ENCODE measurements around the gene COMT. TPM values are rescaled to one million over a fixed set of nuclear protein-coding genes. Genes with fewer than 3 reads are reported as not detected.
A peak's percentile ranks its signal among the peaks of the same experiment; 100 is the strongest.

Gene COMT
- total and polyA plus RNA-seq, 9 of the 15 experiments (the other 6 are each of a cell fraction or from before 2014, with no cell fraction given) = 12.5 to 351 (median 155) TPM

DNA sequence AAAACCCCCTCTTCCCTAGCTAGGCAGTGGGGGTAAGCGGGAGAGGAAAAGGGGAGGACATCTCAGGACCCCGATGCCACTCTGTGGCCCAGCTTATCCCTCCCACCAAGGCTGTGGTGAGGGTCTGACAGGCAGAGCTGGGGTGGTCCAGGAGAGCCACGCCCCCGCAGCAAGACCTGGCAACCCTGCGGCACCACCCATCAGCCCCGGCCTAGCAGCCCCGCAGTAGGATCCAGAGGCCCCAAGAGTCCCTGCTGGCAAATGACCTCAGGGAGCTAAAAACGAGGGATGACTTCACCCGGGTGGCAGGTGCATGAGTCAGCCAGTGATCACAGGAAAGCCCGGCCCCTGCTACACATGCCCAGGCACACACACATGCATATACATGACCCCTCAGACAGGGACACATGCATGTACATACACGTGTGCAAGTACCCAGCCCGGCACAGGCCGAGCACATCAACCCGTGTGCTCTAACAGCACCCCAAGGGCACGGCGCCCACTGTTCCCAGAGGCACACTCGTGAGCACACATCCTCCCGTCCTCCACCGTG, 42.7 kb downstream of the COMT start (continued):
- TF ChIP-seq PRPF4 (IDR thresholded peaks at IDR 0.05; ENCODE audit: insufficient read depth, low read depth, low read length, poor library complexity, severe bottlenecking) (no peak), POLR2G (IDR thresholded peaks at IDR 0.05; ENCODE audit: low read depth, low read length) (no peak; the same call in 1 of the 2 replicates), ZNF408 (CRISPR knock-in tag; IDR thresholded peaks at IDR 0.05; ENCODE audit: low read depth) (no peak), NR2C1 (IDR thresholded peaks at IDR 0.05) (no peak), NR2C1 (tag; IDR thresholded peaks at IDR 0.05) (no peak), ZNF282 (CRISPR knock-in tag; IDR thresholded peaks at IDR 0.05) (no peak), TBP (optimal IDR thresholded peaks at IDR 0.05; ENCODE audit: low read depth, low read length) (no peak), CREM (IDR thresholded peaks at IDR 0.05; ENCODE audit: low read depth) (0 out of 2 replicates have a peak, but pooled peaks have one; percentile 22), MIER1 (IDR thresholded peaks at IDR 0.05; ENCODE audit: low read depth) (no peak), PHB2 (IDR thresholded peaks at IDR 0.05; ENCODE audit: low read depth) (no peak), DIDO1 (tag; IDR thresholded peaks at IDR 0.05; ENCODE audit: low read depth) (no peak), KLF13 (tag; IDR thresholded peaks at IDR 0.05; ENCODE audit: borderline replicate concordance, low read depth) (no peak), CEBPG (CRISPR knock-in tag; IDR thresholded peaks at IDR 0.05) (no peak), CEBPG (tag; conservative IDR thresholded peaks at IDR 0.05 in 1 of 2, IDR thresholded peaks at IDR 0.05 in 1 of 2) (no peak)
- TF ChIP-seq, protein P1, sequence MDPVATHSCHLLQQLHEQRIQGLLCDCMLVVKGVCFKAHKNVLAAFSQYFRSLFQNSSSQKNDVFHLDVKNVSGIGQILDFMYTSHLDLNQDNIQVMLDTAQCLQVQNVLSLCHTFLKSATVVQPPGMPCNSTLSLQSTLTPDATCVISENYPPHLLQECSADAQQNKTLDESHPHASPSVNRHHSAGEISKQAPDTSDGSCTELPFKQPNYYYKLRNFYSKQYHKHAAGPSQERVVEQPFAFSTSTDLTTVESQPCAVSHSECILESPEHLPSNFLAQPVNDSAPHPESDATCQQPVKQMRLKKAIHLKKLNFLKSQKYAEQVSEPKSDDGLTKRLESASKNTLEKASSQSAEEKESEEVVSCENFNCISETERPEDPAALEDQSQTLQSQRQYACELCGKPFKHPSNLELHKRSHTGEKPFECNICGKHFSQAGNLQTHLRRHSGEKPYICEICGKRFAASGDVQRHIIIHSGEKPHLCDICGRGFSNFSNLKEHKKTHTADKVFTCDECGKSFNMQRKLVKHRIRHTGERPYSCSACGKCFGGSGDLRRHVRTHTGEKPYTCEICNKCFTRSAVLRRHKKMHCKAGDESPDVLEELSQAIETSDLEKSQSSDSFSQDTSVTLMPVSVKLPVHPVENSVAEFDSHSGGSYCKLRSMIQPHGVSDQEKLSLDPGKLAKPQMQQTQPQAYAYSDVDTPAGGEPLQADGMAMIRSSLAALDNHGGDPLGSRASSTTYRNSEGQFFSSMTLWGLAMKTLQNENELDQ (CRISPR knock-in tag; IDR thresholded peaks at IDR 0.05; ENCODE audit: borderline replicate concordance) = no peak
- TF ChIP-seq, protein P2, sequence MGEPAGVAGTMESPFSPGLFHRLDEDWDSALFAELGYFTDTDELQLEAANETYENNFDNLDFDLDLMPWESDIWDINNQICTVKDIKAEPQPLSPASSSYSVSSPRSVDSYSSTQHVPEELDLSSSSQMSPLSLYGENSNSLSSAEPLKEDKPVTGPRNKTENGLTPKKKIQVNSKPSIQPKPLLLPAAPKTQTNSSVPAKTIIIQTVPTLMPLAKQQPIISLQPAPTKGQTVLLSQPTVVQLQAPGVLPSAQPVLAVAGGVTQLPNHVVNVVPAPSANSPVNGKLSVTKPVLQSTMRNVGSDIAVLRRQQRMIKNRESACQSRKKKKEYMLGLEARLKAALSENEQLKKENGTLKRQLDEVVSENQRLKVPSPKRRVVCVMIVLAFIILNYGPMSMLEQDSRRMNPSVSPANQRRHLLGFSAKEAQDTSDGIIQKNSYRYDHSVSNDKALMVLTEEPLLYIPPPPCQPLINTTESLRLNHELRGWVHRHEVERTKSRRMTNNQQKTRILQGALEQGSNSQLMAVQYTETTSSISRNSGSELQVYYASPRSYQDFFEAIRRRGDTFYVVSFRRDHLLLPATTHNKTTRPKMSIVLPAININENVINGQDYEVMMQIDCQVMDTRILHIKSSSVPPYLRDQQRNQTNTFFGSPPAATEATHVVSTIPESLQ (CRISPR knock-in tag; IDR thresholded peaks at IDR 0.05) = no peak
- TF ChIP-seq, protein P3, sequence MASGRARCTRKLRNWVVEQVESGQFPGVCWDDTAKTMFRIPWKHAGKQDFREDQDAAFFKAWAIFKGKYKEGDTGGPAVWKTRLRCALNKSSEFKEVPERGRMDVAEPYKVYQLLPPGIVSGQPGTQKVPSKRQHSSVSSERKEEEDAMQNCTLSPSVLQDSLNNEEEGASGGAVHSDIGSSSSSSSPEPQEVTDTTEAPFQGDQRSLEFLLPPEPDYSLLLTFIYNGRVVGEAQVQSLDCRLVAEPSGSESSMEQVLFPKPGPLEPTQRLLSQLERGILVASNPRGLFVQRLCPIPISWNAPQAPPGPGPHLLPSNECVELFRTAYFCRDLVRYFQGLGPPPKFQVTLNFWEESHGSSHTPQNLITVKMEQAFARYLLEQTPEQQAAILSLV (tag; IDR thresholded peaks at IDR 0.05) = no peak
